ENCODE results near the gene RNF166.

RNF166 gene

GRCh38 chr16:88736088-88736487 lies 29.9 kb upstream of the RNF166 start:
- TF ChIP-seq, protein P1, sequence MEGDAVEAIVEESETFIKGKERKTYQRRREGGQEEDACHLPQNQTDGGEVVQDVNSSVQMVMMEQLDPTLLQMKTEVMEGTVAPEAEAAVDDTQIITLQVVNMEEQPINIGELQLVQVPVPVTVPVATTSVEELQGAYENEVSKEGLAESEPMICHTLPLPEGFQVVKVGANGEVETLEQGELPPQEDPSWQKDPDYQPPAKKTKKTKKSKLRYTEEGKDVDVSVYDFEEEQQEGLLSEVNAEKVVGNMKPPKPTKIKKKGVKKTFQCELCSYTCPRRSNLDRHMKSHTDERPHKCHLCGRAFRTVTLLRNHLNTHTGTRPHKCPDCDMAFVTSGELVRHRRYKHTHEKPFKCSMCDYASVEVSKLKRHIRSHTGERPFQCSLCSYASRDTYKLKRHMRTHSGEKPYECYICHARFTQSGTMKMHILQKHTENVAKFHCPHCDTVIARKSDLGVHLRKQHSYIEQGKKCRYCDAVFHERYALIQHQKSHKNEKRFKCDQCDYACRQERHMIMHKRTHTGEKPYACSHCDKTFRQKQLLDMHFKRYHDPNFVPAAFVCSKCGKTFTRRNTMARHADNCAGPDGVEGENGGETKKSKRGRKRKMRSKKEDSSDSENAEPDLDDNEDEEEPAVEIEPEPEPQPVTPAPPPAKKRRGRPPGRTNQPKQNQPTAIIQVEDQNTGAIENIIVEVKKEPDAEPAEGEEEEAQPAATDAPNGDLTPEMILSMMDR (IDR thresholded peaks at IDR 0.05; ENCODE audit: insufficient read depth, low read length, missing control alignments), result no peak
- no peak for DNase-seq (ENCODE audit: low read depth, low spot score)
- H3K4me3 ChIP-seq (ENCODE audit: low read depth, low read length), result no peak overlapping the region
- CTCF ChIA-PET, result interaction anchor here (0.8 to 25.4 kb wide), 17 partner anchors 7 to 478 kb away, joined by 3 to 544 read pairs (median 16); partner anchors contain the start of genes APRT, CDT1, CTU2 and GALNS
- POLR2A ChIA-PET, result no interaction called here

GRCh38 chr16:88735616-88736015 lies 29.4 kb upstream of the RNF166 start:
- no peak overlapping the region for H3K4me3 ChIP-seq (ENCODE audit: low read depth, low read length)
- TF ChIP-seq, protein P1 (IDR thresholded peaks at IDR 0.05; ENCODE audit: insufficient read depth, low read length, missing control alignments), result no peak
- DNase-seq (ENCODE audit: low read depth, low spot score), result no peak
- CTCF ChIA-PET, result interaction anchor here (0.8 to 25.4 kb wide), 10 partner anchors 7 to 122 kb away, joined by 3 to 544 read pairs (median 24); partner anchors contain the start of genes APRT, CDT1, CTU2 and PIEZO1
- POLR2A ChIA-PET, result no interaction called here

- CTCF ChIA-PET, result interaction anchor here (0.8 to 25.4 kb wide), 9 partner anchors 8 to 123 kb away, joined by 3 to 544 read pairs (median 23); partner anchors contain the start of genes APRT, CDT1 and PIEZO1
- H3K4me3 ChIP-seq (ENCODE audit: low read depth, low read length), result no peak overlapping the region
- POLR2A ChIA-PET, result no interaction called here
- TF ChIP-seq, protein P1 (IDR thresholded peaks at IDR 0.05; ENCODE audit: insufficient read depth, low read length, missing control alignments), result no peak
- no peak for DNase-seq (ENCODE audit: low read depth, low spot score)
These were observed 28.9 kb upstream of the RNF166 start for GRCh38 chr16:88735121-88735520.

DNA sequence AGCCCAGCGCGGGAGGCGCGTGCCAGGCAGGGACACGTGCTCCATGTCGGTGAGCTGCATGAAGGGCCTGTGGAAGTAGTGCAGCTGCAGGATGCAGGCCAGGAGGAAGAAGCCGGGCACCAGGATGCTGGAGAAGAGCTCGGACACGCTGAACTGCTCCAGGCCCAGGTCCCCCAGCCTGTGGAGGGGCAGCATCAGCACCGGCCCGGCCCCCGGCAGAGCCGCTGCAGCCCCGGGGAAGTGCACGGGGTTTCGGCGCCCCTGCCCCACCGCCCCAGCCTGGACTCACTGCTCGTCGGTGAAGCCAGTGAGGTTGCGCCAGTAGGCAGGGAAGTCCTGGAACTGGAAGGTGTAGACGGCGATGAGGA lies 28.1 kb upstream of the RNF166 start:
- TF ChIP-seq, protein P1 (IDR thresholded peaks at IDR 0.05; ENCODE audit: insufficient read depth, low read length, missing control alignments), result no peak
- no peak for DNase-seq (ENCODE audit: low read depth, low spot score)
- ChIA-PET POLR2A (no interaction called here), CTCF (interaction anchor here (1.5 to 25.4 kb wide), 6 partner anchors 9 to 78 kb away, joined by 6 to 544 read pairs (median 33); partner anchors contain the start of genes APRT and PIEZO1)
- no peak overlapping the region for H3K4me3 ChIP-seq (ENCODE audit: low read depth, low read length)

DNA sequence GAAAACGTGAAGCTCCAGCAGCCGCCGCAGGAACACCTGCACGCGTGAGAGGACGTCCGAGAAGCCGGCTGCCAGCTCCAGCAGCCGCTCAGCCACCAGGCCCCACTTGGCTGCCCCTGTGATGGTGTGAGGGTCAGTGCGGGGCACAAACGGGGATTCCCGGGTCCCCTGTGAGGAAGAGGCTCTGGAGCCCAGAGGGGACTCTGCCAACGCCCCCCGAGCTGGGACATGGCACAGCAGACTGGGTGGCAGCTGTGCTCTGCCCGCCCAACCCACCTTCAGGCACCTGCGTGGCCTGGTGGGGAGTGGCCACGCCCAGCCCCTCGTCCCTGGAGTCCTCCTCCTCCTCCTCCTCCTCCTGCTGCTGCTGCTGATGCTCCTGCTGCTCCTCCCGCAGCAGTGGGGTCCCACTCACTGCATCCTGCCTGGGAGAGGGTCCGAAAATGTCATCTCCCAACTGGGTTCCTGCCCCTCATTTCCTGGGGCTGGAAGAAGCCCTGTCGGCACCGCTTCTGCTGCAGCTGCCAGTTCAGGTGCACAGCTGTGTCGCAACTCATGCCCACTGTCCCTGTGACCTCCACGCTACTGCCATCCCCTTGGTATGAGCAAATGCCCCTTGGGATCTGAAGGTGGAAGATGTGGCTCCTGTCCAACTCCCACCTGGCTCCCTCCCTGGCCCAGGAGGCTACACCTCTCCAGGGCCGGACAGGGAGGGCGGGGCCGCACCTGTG lies 27.6 kb upstream of the RNF166 start:
- CTCF ChIA-PET, result interaction anchor here (1.5 to 25.4 kb wide), 5 partner anchors 9 to 79 kb away, joined by 6 to 544 read pairs (median 43); partner anchors contain the start of gene PIEZO1
- POLR2A ChIA-PET, result interaction anchor here (1.1 kb wide), 1 partner anchor 51 kb away, joined by 4 read pairs; the partner anchor contains the start of gene PIEZO1
- DNase-seq (ENCODE audit: low read depth, low spot score), result no peak
- TF ChIP-seq, protein P1 (IDR thresholded peaks at IDR 0.05; ENCODE audit: insufficient read depth, low read length, missing control alignments), result no peak
- H3K4me3 ChIP-seq (ENCODE audit: low read depth, low read length), result no peak overlapping the region

- no peak for DNase-seq (ENCODE audit: low read depth, low spot score)
- no peak overlapping the region for H3K4me3 ChIP-seq (ENCODE audit: low read depth, low read length)
- TF ChIP-seq, protein P1 (IDR thresholded peaks at IDR 0.05; ENCODE audit: insufficient read depth, low read length, missing control alignments), result no peak
- ChIA-PET POLR2A (interaction anchor here (1.1 kb wide), 1 partner anchor 52 kb away, joined by 4 read pairs; the partner anchor contains the start of gene PIEZO1), CTCF (interaction anchor here (1.5 to 25.4 kb wide), 4 partner anchors 10 to 80 kb away, joined by 6 to 544 read pairs (median 47); no protein-coding TSS in a partner anchor)
These were observed 26.7 kb upstream of the RNF166 start for GRCh38 chr16:88732961-88733294.

Measured in AG04449 (cell line).